ENCODE data around the gene GPR68.

- TF ChIP-seq, protein P1, sequence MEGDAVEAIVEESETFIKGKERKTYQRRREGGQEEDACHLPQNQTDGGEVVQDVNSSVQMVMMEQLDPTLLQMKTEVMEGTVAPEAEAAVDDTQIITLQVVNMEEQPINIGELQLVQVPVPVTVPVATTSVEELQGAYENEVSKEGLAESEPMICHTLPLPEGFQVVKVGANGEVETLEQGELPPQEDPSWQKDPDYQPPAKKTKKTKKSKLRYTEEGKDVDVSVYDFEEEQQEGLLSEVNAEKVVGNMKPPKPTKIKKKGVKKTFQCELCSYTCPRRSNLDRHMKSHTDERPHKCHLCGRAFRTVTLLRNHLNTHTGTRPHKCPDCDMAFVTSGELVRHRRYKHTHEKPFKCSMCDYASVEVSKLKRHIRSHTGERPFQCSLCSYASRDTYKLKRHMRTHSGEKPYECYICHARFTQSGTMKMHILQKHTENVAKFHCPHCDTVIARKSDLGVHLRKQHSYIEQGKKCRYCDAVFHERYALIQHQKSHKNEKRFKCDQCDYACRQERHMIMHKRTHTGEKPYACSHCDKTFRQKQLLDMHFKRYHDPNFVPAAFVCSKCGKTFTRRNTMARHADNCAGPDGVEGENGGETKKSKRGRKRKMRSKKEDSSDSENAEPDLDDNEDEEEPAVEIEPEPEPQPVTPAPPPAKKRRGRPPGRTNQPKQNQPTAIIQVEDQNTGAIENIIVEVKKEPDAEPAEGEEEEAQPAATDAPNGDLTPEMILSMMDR (IDR thresholded peaks at IDR 0.05; ENCODE audit: poor library complexity, severe bottlenecking), result no peak
- no peak for TF ChIP-seq MXI1 (conservative IDR thresholded peaks at IDR 0.05; ENCODE audit: poor library complexity, severe bottlenecking)
- TF ChIP-seq, protein P2, sequence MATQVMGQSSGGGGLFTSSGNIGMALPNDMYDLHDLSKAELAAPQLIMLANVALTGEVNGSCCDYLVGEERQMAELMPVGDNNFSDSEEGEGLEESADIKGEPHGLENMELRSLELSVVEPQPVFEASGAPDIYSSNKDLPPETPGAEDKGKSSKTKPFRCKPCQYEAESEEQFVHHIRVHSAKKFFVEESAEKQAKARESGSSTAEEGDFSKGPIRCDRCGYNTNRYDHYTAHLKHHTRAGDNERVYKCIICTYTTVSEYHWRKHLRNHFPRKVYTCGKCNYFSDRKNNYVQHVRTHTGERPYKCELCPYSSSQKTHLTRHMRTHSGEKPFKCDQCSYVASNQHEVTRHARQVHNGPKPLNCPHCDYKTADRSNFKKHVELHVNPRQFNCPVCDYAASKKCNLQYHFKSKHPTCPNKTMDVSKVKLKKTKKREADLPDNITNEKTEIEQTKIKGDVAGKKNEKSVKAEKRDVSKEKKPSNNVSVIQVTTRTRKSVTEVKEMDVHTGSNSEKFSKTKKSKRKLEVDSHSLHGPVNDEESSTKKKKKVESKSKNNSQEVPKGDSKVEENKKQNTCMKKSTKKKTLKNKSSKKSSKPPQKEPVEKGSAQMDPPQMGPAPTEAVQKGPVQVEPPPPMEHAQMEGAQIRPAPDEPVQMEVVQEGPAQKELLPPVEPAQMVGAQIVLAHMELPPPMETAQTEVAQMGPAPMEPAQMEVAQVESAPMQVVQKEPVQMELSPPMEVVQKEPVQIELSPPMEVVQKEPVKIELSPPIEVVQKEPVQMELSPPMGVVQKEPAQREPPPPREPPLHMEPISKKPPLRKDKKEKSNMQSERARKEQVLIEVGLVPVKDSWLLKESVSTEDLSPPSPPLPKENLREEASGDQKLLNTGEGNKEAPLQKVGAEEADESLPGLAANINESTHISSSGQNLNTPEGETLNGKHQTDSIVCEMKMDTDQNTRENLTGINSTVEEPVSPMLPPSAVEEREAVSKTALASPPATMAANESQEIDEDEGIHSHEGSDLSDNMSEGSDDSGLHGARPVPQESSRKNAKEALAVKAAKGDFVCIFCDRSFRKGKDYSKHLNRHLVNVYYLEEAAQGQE (IDR thresholded peaks at IDR 0.05; ENCODE audit: borderline replicate concordance), result no peak
- TF ChIP-seq EP300 (conservative IDR thresholded peaks at IDR 0.05; ENCODE audit: poor library complexity, severe bottlenecking), result no peak
- TF ChIP-seq RAD21 (conservative IDR thresholded peaks at IDR 0.05), result no peak
- TF ChIP-seq POLR2AphosphoS5 (IDR thresholded peaks at IDR 0.05), result no peak
- TF ChIP-seq EZH2 (IDR thresholded peaks at IDR 0.05; ENCODE audit: borderline replicate concordance, insufficient read depth, low read length, poor library complexity, severe bottlenecking), result no peak
These were observed 30.3 kb upstream of the GPR68 start for GRCh38 chr14:91274796-91275195.

Measured in neural cell (in vitro differentiated cells).